ENCODE results near the gene GALNT10.
A peak's percentile ranks its signal among the peaks of the same experiment; 100 is the strongest.

GALNT10 gene

DNA sequence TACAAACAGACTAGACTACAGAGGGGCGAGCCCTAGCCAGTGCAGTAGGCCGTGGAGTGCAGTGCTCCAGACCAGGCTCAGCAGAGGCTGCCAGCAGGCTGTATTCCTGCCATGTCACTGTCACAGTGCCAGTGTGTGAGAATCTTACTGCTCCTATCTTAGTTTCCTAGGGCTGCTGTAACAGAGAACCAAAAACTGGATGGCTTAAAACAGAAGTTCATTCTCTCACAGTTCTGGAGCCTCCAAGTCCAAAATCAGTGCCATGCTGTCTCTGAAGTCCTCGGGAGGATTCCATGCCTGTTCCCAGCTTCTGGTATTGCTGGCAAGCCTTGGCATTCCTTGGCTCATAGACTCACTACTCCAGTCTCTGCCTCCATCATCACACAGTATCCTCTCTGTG is 180.3 kb downstream of the GALNT10 start:
- no peak for DNase-seq (ENCODE audit: low spot score)
- Histone ChIP-seq H2BK12ac (ENCODE audit: low read length) (no peak overlapping the region), H2BK120ac (ENCODE audit: low read depth, low read length) (no peak overlapping the region), H3K23ac (ENCODE audit: low read depth, low read length, poor library complexity) (no peak overlapping the region), H3K36me3 (replicated peaks in 1 of 2; ENCODE audit: control insufficient read depth in 2 of 2, insufficient read depth in 2 of 2, low read length in 2 of 2) (peaks cover 0 to 4% of the 10 kb centered on the region in 2 donors), H4K91ac (ENCODE audit: low read depth, low read length, poor library complexity) (no peak overlapping the region), H4K8ac (ENCODE audit: low read depth, low read length) (no peak overlapping the region), H3K9me3 (replicated peaks in 1 of 2; ENCODE audit: control insufficient read depth in 2 of 2, insufficient read depth in 1 of 2, low read depth in 1 of 2, low read length in 2 of 2) (no peaks in the 10 kb centered on the region), H3K4me1 (ENCODE audit: control insufficient read depth in 2 of 2, insufficient read depth in 1 of 2, low read depth in 1 of 2, low read length in 2 of 2) (peaks cover 13 to 28% of the 10 kb centered on the region in 2 donors), H3K27ac (replicated peaks; ENCODE audit: low read length) (no peak overlapping the region), H3K27me3 (ENCODE audit: control insufficient read depth in 3 of 3, insufficient read depth in 3 of 3, low read depth in 1 of 3, low read length in 3 of 3) (no peaks in the 10 kb centered on the region), H3K4ac (ENCODE audit: low read length) (no peak overlapping the region), H2BK5ac (ENCODE audit: low read length) (no peak overlapping the region), H3K18ac (ENCODE audit: low read length) (peak overlapping the region; percentile 36), H3K79me1 (ENCODE audit: low read depth, low read length) (no peaks in the 10 kb centered on the region), H2BK15ac (ENCODE audit: low read length) (no peak overlapping the region), H2AFZ (ENCODE audit: low read length) (no peak overlapping the region), H3K4me3 (ENCODE audit: low read length in 2 of 2) (no peak overlapping the region), H3K14ac (ENCODE audit: low read length) (no peak overlapping the region), H3K9ac (ENCODE audit: low read depth, low read length, poor library complexity) (no peak overlapping the region), H3K4me2 (ENCODE audit: insufficient read depth, low read length, poor library complexity, severe bottlenecking) (no peak overlapping the region), H2AK5ac (ENCODE audit: low read depth, low read length) (no peak overlapping the region)
- no CpG with 5 or more reads among the region's 3 CpGs for WGBS, 2 donors (ENCODE audit: extremely low coverage in 2 of 2, insufficient read length in 2 of 2, insufficient replicate concordance in 1 of 2)

DNA sequence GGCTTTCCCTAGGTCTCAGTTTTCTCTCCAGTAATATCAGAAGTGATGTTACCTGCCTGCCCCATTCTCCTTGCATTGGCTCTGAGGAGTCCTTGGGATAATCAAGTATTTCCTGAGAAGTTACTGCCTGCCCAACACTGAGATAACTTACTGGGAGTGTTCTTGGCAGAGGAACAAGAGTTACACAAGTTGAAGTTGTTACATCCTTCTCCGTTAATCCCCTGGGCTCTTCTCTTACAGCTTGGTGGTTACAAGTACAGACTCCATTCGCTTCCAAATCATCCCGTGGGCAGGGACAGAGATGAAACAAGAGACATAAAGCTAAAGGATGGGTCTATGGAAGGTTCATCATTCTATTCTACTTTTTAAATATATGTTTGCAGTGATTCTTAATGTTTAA is 181.2 kb downstream of the GALNT10 start:
- peaks cover 0 to 12% of the 10 kb centered on the region in 2 donors for H3K36me3 ChIP-seq (replicated peaks in 1 of 2; ENCODE audit: control insufficient read depth in 2 of 2, insufficient read depth in 2 of 2, low read length in 2 of 2)
- no peak overlapping the region for H3K4me2 ChIP-seq (ENCODE audit: insufficient read depth, low read length, poor library complexity, severe bottlenecking)
- H3K27ac ChIP-seq (replicated peaks; ENCODE audit: low read length), result no peak overlapping the region
- H2BK120ac ChIP-seq (ENCODE audit: low read depth, low read length), result no peak overlapping the region
- no peaks in the 10 kb centered on the region for H3K9me3 ChIP-seq (replicated peaks in 1 of 2; ENCODE audit: control insufficient read depth in 2 of 2, insufficient read depth in 1 of 2, low read depth in 1 of 2, low read length in 2 of 2)
- H4K91ac ChIP-seq (ENCODE audit: low read depth, low read length, poor library complexity), result no peak overlapping the region
- H2AK5ac ChIP-seq (ENCODE audit: low read depth, low read length), result no peak overlapping the region
- H3K4ac ChIP-seq (ENCODE audit: low read length), result no peak overlapping the region
- peaks cover 13 to 28% of the 10 kb centered on the region in 2 donors for H3K4me1 ChIP-seq (ENCODE audit: control insufficient read depth in 2 of 2, insufficient read depth in 1 of 2, low read depth in 1 of 2, low read length in 2 of 2)
- no peaks in the 10 kb centered on the region for H3K27me3 ChIP-seq (ENCODE audit: control insufficient read depth in 3 of 3, insufficient read depth in 3 of 3, low read depth in 1 of 3, low read length in 3 of 3)
- no peak overlapping the region for H2AFZ ChIP-seq (ENCODE audit: low read length)
- DNase-seq (ENCODE audit: low spot score), result no peak
- no CpG with 5 or more reads among the region's 3 CpGs for WGBS, 2 donors (ENCODE audit: extremely low coverage in 2 of 2, insufficient read length in 2 of 2, insufficient replicate concordance in 1 of 2)
- no peak overlapping the region for H2BK12ac ChIP-seq (ENCODE audit: low read length)
- H3K14ac ChIP-seq (ENCODE audit: low read length), result no peak overlapping the region
- no peak overlapping the region for H4K8ac ChIP-seq (ENCODE audit: low read depth, low read length)
- no peak overlapping the region for H2BK5ac ChIP-seq (ENCODE audit: low read length)
- H3K9ac ChIP-seq (ENCODE audit: low read depth, low read length, poor library complexity), result no peak overlapping the region
- no peak overlapping the region for H3K23ac ChIP-seq (ENCODE audit: low read depth, low read length, poor library complexity)
- no peaks in the 10 kb centered on the region for H3K79me1 ChIP-seq (ENCODE audit: low read depth, low read length)
- H3K18ac ChIP-seq (ENCODE audit: low read length), result no peak overlapping the region
- no peak overlapping the region for H2BK15ac ChIP-seq (ENCODE audit: low read length)
- H3K4me3 ChIP-seq (ENCODE audit: low read length in 2 of 2), result no peak overlapping the region

DNA sequence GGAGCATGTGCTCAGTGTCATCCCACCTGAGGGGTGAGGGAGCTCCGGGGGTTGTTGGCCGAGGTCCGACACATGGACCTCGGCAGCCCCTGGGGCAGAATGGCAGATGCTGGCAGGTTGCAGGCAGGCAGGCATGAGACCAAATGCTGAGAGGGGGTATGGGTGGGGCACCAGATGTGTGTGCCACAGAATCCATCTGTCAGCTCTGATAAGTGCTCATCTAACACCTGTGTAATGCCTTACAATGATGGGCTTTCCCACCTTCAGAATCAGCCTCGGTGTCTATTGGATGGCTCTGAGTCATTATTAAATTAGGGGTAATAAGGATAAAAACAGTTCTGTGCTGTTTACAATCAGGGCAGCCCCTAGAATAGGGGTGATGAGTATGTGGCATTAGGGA is 182.1 kb downstream of the GALNT10 start:
- Histone ChIP-seq H3K9ac (ENCODE audit: low read depth, low read length, poor library complexity) (no peak overlapping the region), H3K4me2 (ENCODE audit: insufficient read depth, low read length, poor library complexity, severe bottlenecking) (no peak overlapping the region), H3K27me3 (ENCODE audit: control insufficient read depth in 3 of 3, insufficient read depth in 3 of 3, low read depth in 1 of 3, low read length in 3 of 3) (no peaks in the 10 kb centered on the region), H4K91ac (ENCODE audit: low read depth, low read length, poor library complexity) (no peak overlapping the region), H3K4ac (ENCODE audit: low read length) (no peak overlapping the region), H3K18ac (ENCODE audit: low read length) (no peak overlapping the region), H2BK15ac (ENCODE audit: low read length) (no peak overlapping the region), H2AK5ac (ENCODE audit: low read depth, low read length) (no peak overlapping the region), H3K36me3 (replicated peaks in 1 of 2; ENCODE audit: control insufficient read depth in 2 of 2, insufficient read depth in 2 of 2, low read length in 2 of 2) (peaks cover 0 to 19% of the 10 kb centered on the region in 2 donors), H2BK12ac (ENCODE audit: low read length) (no peak overlapping the region), H3K79me1 (ENCODE audit: low read depth, low read length) (no peaks in the 10 kb centered on the region), H3K9me3 (replicated peaks in 1 of 2; ENCODE audit: control insufficient read depth in 2 of 2, insufficient read depth in 1 of 2, low read depth in 1 of 2, low read length in 2 of 2) (no peaks in the 10 kb centered on the region), H3K23ac (ENCODE audit: low read depth, low read length, poor library complexity) (no peak overlapping the region), H2AFZ (ENCODE audit: low read length) (no peak overlapping the region), H3K4me1 (ENCODE audit: control insufficient read depth in 2 of 2, insufficient read depth in 1 of 2, low read depth in 1 of 2, low read length in 2 of 2) (peaks cover 11 to 25% of the 10 kb centered on the region in 2 donors), H3K27ac (replicated peaks; ENCODE audit: low read length) (no peak overlapping the region), H2BK5ac (ENCODE audit: low read length) (no peak overlapping the region), H2BK120ac (ENCODE audit: low read depth, low read length) (no peak overlapping the region), H4K8ac (ENCODE audit: low read depth, low read length) (no peak overlapping the region), H3K14ac (ENCODE audit: low read length) (no peak overlapping the region), H3K4me3 (ENCODE audit: low read length in 2 of 2) (no peak overlapping the region)
- WGBS, 2 donors (ENCODE audit: extremely low coverage in 2 of 2, insufficient read length in 2 of 2, insufficient replicate concordance in 1 of 2), result no CpG with 5 or more reads among the region's 5 CpGs
- DNase-seq (ENCODE audit: low spot score), result no peak

DNA sequence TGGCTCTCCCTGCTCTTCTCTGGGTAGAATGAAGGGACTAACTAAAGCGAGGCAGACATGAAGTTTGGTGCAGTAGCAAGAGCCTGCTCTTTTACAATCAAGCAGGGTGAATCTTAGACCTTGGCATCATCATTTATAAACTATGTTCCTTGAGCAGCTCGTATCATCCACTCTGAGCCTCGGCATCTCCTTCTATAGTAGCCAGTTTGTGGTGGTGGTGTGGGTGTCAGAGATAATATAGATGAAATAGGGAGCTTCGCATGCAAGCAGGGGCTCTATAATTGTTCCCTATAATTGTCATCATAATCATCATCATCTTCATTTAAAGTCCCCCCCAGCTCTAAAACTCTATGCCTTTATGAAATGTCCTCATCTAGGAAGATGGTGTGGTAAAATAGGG is 182.8 kb downstream of the GALNT10 start:
- peaks cover 12 to 21% of the 10 kb centered on the region in 2 donors for H3K4me1 ChIP-seq (ENCODE audit: control insufficient read depth in 2 of 2, insufficient read depth in 1 of 2, low read depth in 1 of 2, low read length in 2 of 2)
- H3K27ac ChIP-seq (replicated peaks; ENCODE audit: low read length), result no peak overlapping the region
- H3K27me3 ChIP-seq (ENCODE audit: control insufficient read depth in 3 of 3, insufficient read depth in 3 of 3, low read depth in 1 of 3, low read length in 3 of 3), result no peaks in the 10 kb centered on the region
- H3K9me3 ChIP-seq (replicated peaks in 1 of 2; ENCODE audit: control insufficient read depth in 2 of 2, insufficient read depth in 1 of 2, low read depth in 1 of 2, low read length in 2 of 2), result no peaks in the 10 kb centered on the region
- no peak overlapping the region for H2BK120ac ChIP-seq (ENCODE audit: low read depth, low read length)
- no peak overlapping the region for H3K14ac ChIP-seq (ENCODE audit: low read length)
- H2BK15ac ChIP-seq (ENCODE audit: low read length), result no peak overlapping the region
- H3K36me3 ChIP-seq (replicated peaks in 1 of 2; ENCODE audit: control insufficient read depth in 2 of 2, insufficient read depth in 2 of 2, low read length in 2 of 2), result peaks cover 0 to 24% of the 10 kb centered on the region in 2 donors
- no peak for DNase-seq (ENCODE audit: low spot score)
- no peak overlapping the region for H3K9ac ChIP-seq (ENCODE audit: low read depth, low read length, poor library complexity)
- H3K4me2 ChIP-seq (ENCODE audit: insufficient read depth, low read length, poor library complexity, severe bottlenecking), result no peak overlapping the region
- no peak overlapping the region for H2AFZ ChIP-seq (ENCODE audit: low read length)
- WGBS, 2 donors (ENCODE audit: extremely low coverage in 2 of 2, insufficient read length in 2 of 2, insufficient replicate concordance in 1 of 2), result no CpG with 5 or more reads among the region's 4 CpGs
- H2AK5ac ChIP-seq (ENCODE audit: low read depth, low read length), result no peak overlapping the region
- H3K23ac ChIP-seq (ENCODE audit: low read depth, low read length, poor library complexity), result no peak overlapping the region
- no peak overlapping the region for H3K4me3 ChIP-seq (ENCODE audit: low read length in 2 of 2)
- H2BK5ac ChIP-seq (ENCODE audit: low read length), result no peak overlapping the region
- no peak overlapping the region for H3K18ac ChIP-seq (ENCODE audit: low read length)
- H2BK12ac ChIP-seq (ENCODE audit: low read length), result no peak overlapping the region
- no peaks in the 10 kb centered on the region for H3K79me1 ChIP-seq (ENCODE audit: low read depth, low read length)
- H4K8ac ChIP-seq (ENCODE audit: low read depth, low read length), result no peak overlapping the region
- no peak overlapping the region for H3K4ac ChIP-seq (ENCODE audit: low read length)
- no peak overlapping the region for H4K91ac ChIP-seq (ENCODE audit: low read depth, low read length, poor library complexity)
